HL-60 (cell line): ENCODE results near the gene NPTXR.

Experiments used
- GABPA ChIP-seq: IDR thresholded peaks from 2 replicates; pipeline ENCODE4 v1.6.1; 2012; ENCODE audit warnings: low read depth
- POLR2AphosphoS5 ChIP-seq: IDR thresholded peaks from 2 replicates; pipeline ENCODE4 v1.6.1; 2012; ENCODE audit warnings: low read depth
- TF ChIP-seq, protein P1 (sequence below): IDR thresholded peaks from one replicate; pipeline ENCODE4 v1.5.1; 2011; ENCODE audit warnings: low read length, control low read depth, inconsistent platforms; ENCODE audit not compliant: insufficient read depth

GRCh38 chr22:38833061-38833460, 10.8 kb downstream of the NPTXR start:
- TF ChIP-seq, protein P1, sequence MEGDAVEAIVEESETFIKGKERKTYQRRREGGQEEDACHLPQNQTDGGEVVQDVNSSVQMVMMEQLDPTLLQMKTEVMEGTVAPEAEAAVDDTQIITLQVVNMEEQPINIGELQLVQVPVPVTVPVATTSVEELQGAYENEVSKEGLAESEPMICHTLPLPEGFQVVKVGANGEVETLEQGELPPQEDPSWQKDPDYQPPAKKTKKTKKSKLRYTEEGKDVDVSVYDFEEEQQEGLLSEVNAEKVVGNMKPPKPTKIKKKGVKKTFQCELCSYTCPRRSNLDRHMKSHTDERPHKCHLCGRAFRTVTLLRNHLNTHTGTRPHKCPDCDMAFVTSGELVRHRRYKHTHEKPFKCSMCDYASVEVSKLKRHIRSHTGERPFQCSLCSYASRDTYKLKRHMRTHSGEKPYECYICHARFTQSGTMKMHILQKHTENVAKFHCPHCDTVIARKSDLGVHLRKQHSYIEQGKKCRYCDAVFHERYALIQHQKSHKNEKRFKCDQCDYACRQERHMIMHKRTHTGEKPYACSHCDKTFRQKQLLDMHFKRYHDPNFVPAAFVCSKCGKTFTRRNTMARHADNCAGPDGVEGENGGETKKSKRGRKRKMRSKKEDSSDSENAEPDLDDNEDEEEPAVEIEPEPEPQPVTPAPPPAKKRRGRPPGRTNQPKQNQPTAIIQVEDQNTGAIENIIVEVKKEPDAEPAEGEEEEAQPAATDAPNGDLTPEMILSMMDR: no peak
- TF ChIP-seq POLR2AphosphoS5: no peak
- TF ChIP-seq GABPA: no peak
